BE2C (cell line): ENCODE data around the gene CXCR5.
"Not testable (repeated sequence)": the region's sequence is repeated elsewhere in the genome, so short reads cannot be mapped to it uniquely, and the experiment has no call there.

Source experiments
- DNase-seq: peaks from one replicate; pipeline ENCODE4 v3.0.0-alpha.2; 2020
- H3K27me3 ChIP-seq: fragments of 250-450 bp; sonication (Bioruptor Pico); 2 replicates; pipeline ENCODE4 v1.5.1; 2020; ENCODE audit warnings: mild to moderate bottlenecking
- H3K36me3 ChIP-seq: fragments of 250-450 bp; sonication (Bioruptor Pico); 2 replicates; pipeline ENCODE4 v1.5.1; 2020; ENCODE audit warnings: mild to moderate bottlenecking
- H3K4me1 ChIP-seq: fragments of 250-450 bp; sonication (Bioruptor Pico); 2 replicates; pipeline ENCODE4 v1.5.1; 2020
- H3K4me3 ChIP-seq: 2 replicates; pipeline ENCODE4 v1.5.1; 2011; ENCODE audit warnings: low read depth, low read length
- H3K9me3 ChIP-seq: fragments of 250-450 bp; sonication (Bioruptor Pico); 2 replicates; pipeline ENCODE4 v1.5.1; 2020
- CTCF ChIP-seq: IDR thresholded peaks from 2 replicates; pipeline ENCODE4 v1.5.1; 2012; ENCODE audit warnings: mild to moderate bottlenecking, low read depth, low read length

The CXCR5 gene

GRCh38 chr11:118842369-118842768, 41.3 kb upstream of the CXCR5 start:
- H3K9me3 ChIP-seq: no peaks in the 10 kb centered on the region
- no peak for TF ChIP-seq CTCF
- no peak overlapping the region for H3K4me3 ChIP-seq
- no peaks in the 10 kb centered on the region for H3K27me3 ChIP-seq
- H3K4me1 ChIP-seq: no peaks in the 10 kb centered on the region
- H3K36me3 ChIP-seq: no peaks in the 10 kb centered on the region
- DNase-seq: no peak

- DNase-seq, H3K9me3 ChIP-seq, H3K4me1 ChIP-seq, H3K27me3 ChIP-seq, H3K36me3 ChIP-seq, H3K4me3 ChIP-seq: not testable (repeated sequence)
Measured at GRCh38 chr11:118842843-118843242, 40.8 kb upstream of the CXCR5 start.

GRCh38 chr11:118843565-118843964, 40.1 kb upstream of the CXCR5 start:
- H3K27me3 ChIP-seq: no peaks in the 10 kb centered on the region
- TF ChIP-seq CTCF: no peak

GRCh38 chr11:118845369-118845768, 38.3 kb upstream of the CXCR5 start:
- no peaks in the 10 kb centered on the region for H3K27me3 ChIP-seq
- H3K36me3 ChIP-seq: no peaks in the 10 kb centered on the region
- H3K9me3 ChIP-seq: no peaks in the 10 kb centered on the region
- no peak for TF ChIP-seq CTCF
- no peak for DNase-seq
- no peaks in the 10 kb centered on the region for H3K4me1 ChIP-seq
- no peak overlapping the region for H3K4me3 ChIP-seq

More at GRCh38 chr11:118843565-118843964, 40.1 kb upstream of the CXCR5 start:
- H3K36me3 ChIP-seq: no peaks in the 10 kb centered on the region
- no peak for DNase-seq
- no peaks in the 10 kb centered on the region for H3K9me3 ChIP-seq
- H3K4me1 ChIP-seq: no peaks in the 10 kb centered on the region
- H3K4me3 ChIP-seq: no peak overlapping the region

- no peaks in the 10 kb centered on the region for H3K27me3 ChIP-seq
- H3K4me3 ChIP-seq: no peak overlapping the region
- H3K9me3 ChIP-seq: no peaks in the 10 kb centered on the region
- no peaks in the 10 kb centered on the region for H3K36me3 ChIP-seq
- no peak for DNase-seq
- TF ChIP-seq CTCF: no peak
- no peaks in the 10 kb centered on the region for H3K4me1 ChIP-seq
Measured at GRCh38 chr11:118846181-118846935, 37.3 kb upstream of the CXCR5 start.

- no peak for TF ChIP-seq CTCF
- Histone ChIP-seq H3K36me3 (no peaks in the 10 kb centered on the region), H3K9me3 (no peaks in the 10 kb centered on the region), H3K4me3 (no peak overlapping the region), H3K4me1 (no peaks in the 10 kb centered on the region), H3K27me3 (no peaks in the 10 kb centered on the region)
- no peak for DNase-seq
Measured at GRCh38 chr11:118849825-118850224, 33.9 kb upstream of the CXCR5 start.
